C4-2B (cell line): ENCODE data around the gene TRIM54.

Experiments used
- ZFX ChIP-seq: fragments of 450-650 bp; IDR thresholded peaks from 2 replicates; pipeline ENCODE4 v1.6.1; 2017
- TF ChIP-seq, protein P1 (sequence below): fragments of 450-650 bp; conservative IDR thresholded peaks from 2 replicates; pipeline ENCODE4 v1.5.1; 2017; ENCODE audit warnings: mild to moderate bottlenecking

DNA sequence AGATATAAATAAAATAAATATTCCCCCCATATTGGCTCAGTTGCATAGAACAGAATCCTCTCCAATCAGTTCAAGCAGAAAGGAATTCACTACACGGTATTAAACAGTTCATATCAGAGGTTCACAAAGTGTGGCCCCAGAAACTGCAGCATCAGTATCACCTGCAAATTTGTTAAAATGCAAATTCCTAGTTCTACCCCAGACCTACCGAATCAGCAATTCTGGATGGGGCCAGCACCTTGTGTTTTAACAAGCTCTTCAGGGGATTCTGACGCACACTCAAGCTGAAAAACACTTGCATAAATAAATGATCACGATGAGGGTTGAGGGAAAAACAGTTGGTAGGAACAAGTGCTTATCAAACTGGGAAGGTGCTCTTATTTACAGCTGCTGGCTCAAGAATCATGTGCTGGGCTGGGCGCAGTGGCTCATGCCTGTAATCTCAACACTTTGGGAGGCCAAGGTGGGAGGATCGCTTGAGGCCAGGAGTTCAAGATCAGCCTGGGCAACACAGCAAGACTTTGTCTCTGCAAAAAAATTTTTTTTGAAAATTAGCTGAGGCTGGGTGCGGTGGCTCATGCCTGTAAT lies 68.0 kb downstream of the TRIM54 start:
- TF ChIP-seq, protein P1, sequence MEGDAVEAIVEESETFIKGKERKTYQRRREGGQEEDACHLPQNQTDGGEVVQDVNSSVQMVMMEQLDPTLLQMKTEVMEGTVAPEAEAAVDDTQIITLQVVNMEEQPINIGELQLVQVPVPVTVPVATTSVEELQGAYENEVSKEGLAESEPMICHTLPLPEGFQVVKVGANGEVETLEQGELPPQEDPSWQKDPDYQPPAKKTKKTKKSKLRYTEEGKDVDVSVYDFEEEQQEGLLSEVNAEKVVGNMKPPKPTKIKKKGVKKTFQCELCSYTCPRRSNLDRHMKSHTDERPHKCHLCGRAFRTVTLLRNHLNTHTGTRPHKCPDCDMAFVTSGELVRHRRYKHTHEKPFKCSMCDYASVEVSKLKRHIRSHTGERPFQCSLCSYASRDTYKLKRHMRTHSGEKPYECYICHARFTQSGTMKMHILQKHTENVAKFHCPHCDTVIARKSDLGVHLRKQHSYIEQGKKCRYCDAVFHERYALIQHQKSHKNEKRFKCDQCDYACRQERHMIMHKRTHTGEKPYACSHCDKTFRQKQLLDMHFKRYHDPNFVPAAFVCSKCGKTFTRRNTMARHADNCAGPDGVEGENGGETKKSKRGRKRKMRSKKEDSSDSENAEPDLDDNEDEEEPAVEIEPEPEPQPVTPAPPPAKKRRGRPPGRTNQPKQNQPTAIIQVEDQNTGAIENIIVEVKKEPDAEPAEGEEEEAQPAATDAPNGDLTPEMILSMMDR, result no peak
- TF ChIP-seq ZFX, result no peak
